HCT116 (cell line): ENCODE data around the gene DENND4A. TPM values are rescaled to one million over a fixed set of nuclear protein-coding genes. Genes with fewer than 3 reads are reported as not detected.

Source experiments
- ATAC-seq: fragments of 200-7000 bp; cut with Tn5 transposase; 2 replicates; pipeline ENCODE4 v1.9.1; 2020; ENCODE audit warnings: mild to moderate bottlenecking, moderate library complexity
- BruUV-seq: library from RNA; stranded (reverse); fragments of 400-500 nt; replicated peaks from 2 replicates; lab custom pipeline; 2021; lab: Mats Ljungman, UMichigan
- CTCF ChIA-PET: fragments of 300-600 bp; sonication (Branson Sonifier 250); formaldehyde crosslinking; loops from one replicate; lab custom pipeline; 2021; ENCODE audit warnings: antibody characterized with exemption; lab: Charles Lee
- POLR2A ChIA-PET: fragments of 300-600, 350-600 bp; sonication (Branson Sonifier 250); formaldehyde crosslinking; loops from one replicate; lab custom pipeline; 2021; ENCODE audit warnings: antibody characterized with exemption; lab: Charles Lee
- RAD21 ChIA-PET, 2 experiments: fragments of 300-600 bp; sonication (Branson Sonifier 250); formaldehyde crosslinking; loops; one replicate each; lab custom pipeline; 2023; ENCODE audit warnings: low total read pairs in 2 of 2; ENCODE audit not compliant: uncharacterized antibody in 2 of 2, unreplicated experiment in 2 of 2, low non-redundant PET in 1 of 2; lab: Charles Lee
- DNase-seq: peaks from one replicate; pipeline ENCODE4 v3.0.0-alpha.2; 2010; ENCODE audit warnings: low read depth, low spot score
- H2AFZ ChIP-seq: fragments of 200-600 bp; shearing (Covaris generic), sonication (generic); 2 replicates; pipeline ENCODE4 v1.6.1; 2017; ENCODE audit warnings: low read depth, mixed run types, mixed read lengths, antibody characterized with exemption, low read length; ENCODE audit not compliant: poor library complexity, severe bottlenecking
- H3K27ac ChIP-seq: 2 replicates; pipeline ENCODE4 v1.5.1; 2012; ENCODE audit warnings: low read depth, low read length
- H3K27me3 ChIP-seq: fragments of 200-600 bp; sonication (generic); 2 replicates; pipeline ENCODE4 v1.6.1; 2016; ENCODE audit warnings: mixed run types, low read length, mixed read lengths; ENCODE audit not compliant: insufficient read depth
- H3K36me3 ChIP-seq, 2 experiments: fragments of 200-500 bp in 1 of 2; fragments of 200-600 bp in 1 of 2; sonication (Bioruptor generic) in 1 of 2; sonication (generic) in 1 of 2; 2 replicates each; pipeline versions ENCODE4 v1.5.1 to v1.6.1; 2014 to 2016; ENCODE audit warnings: low read length in 2 of 2, inconsistent platforms in 1 of 2, mixed read lengths in 1 of 2, mixed run types in 1 of 2; ENCODE audit not compliant: insufficient read depth in 2 of 2, control insufficient read depth in 1 of 2
- H3K4me1 ChIP-seq, 2 experiments: fragments of 200-600 bp in 1 of 2; sonication (generic) in 1 of 2; 2 replicates each; pipeline versions ENCODE4 v1.5.1 to v1.6.1; 2012 to 2017; ENCODE audit warnings: low read length in 2 of 2, inconsistent platforms in 1 of 2, mild to moderate bottlenecking in 1 of 2, mixed read lengths in 1 of 2, mixed run types in 1 of 2, moderate library complexity in 1 of 2; ENCODE audit not compliant: insufficient read depth in 2 of 2, control insufficient read depth in 1 of 2
- H3K4me2 ChIP-seq: fragments of 200-600 bp; sonication (generic); 2 replicates; pipeline ENCODE4 v1.6.1; 2017; ENCODE audit warnings: mixed run types, low read length, mixed read lengths
- H3K4me3 ChIP-seq, 2 experiments: fragments of 200-600 bp in 1 of 2; sonication (generic) in 1 of 2; replicated peaks in 1 of 2; 2 replicates each; pipeline ENCODE4 v1.5.1; 2011 to 2016; ENCODE audit warnings: low read length in 2 of 2, control low read depth in 1 of 2, low read depth in 1 of 2, mild to moderate bottlenecking in 1 of 2, mixed read lengths in 1 of 2, mixed run types in 1 of 2
- H3K79me2 ChIP-seq: fragments of 200-600 bp; sonication (generic); 2 replicates; pipeline ENCODE4 v1.6.1; 2017; ENCODE audit warnings: mild to moderate bottlenecking, mixed run types, low read length, moderate library complexity, mixed read lengths; ENCODE audit not compliant: insufficient read depth
- H3K9ac ChIP-seq: fragments of 200-600 bp; sonication (generic); 2 replicates; pipeline ENCODE4 v1.6.1; 2016; ENCODE audit warnings: low read length, mixed read lengths
- H3K9me2 ChIP-seq: fragments of 200-600 bp; sonication (generic), shearing (Covaris generic); 2 replicates; pipeline ENCODE4 v1.6.1; 2017; ENCODE audit warnings: mixed run types, mild to moderate bottlenecking, moderate library complexity; ENCODE audit not compliant: insufficient read depth
- H3K9me3 ChIP-seq, 2 experiments: fragments of 200-500 bp in 1 of 2; fragments of 200-600 bp in 1 of 2; sonication (Bioruptor generic) in 1 of 2; sonication (generic) in 1 of 2; 2 replicates each; pipeline ENCODE4 v1.6.1; 2014 to 2017; ENCODE audit warnings: low read length in 2 of 2, mixed read lengths in 2 of 2, inconsistent platforms in 1 of 2, low read depth in 1 of 2, mild to moderate bottlenecking in 1 of 2, mixed run types in 1 of 2, moderate library complexity in 1 of 2; ENCODE audit not compliant: control insufficient read depth in 1 of 2, insufficient read depth in 1 of 2
- H4K20me1 ChIP-seq: fragments of 200-600 bp; sonication (generic), shearing (Covaris generic); 2 replicates; pipeline ENCODE4 v1.6.1; 2017; ENCODE audit warnings: mixed run types, mild to moderate bottlenecking, moderate library complexity; ENCODE audit not compliant: insufficient read depth
- ELF1 ChIP-seq: IDR thresholded peaks from 2 replicates; pipeline ENCODE4 v1.6.1; 2012; ENCODE audit warnings: low read depth, borderline replicate concordance
- EZH2phosphoT487 ChIP-seq: fragments of 200-600 bp; IDR thresholded peaks from 2 replicates; pipeline ENCODE4 v1.6.1; 2018; ENCODE audit warnings: antibody characterized with exemption, borderline replicate concordance
- FOSL1 ChIP-seq: IDR thresholded peaks from 2 replicates; pipeline ENCODE4 v1.6.1; 2012; ENCODE audit warnings: low read depth
- POLR2AphosphoS5 ChIP-seq: IDR thresholded peaks from 2 replicates; pipeline ENCODE4 v1.6.1; 2011; ENCODE audit warnings: mild to moderate bottlenecking, low read depth, low read length, moderate library complexity
- RAD21 ChIP-seq: IDR thresholded peaks from 2 replicates; pipeline ENCODE4 v1.6.1; 2012; ENCODE audit warnings: low read depth, mild to moderate bottlenecking
- SIN3A ChIP-seq: IDR thresholded peaks from 2 replicates; pipeline ENCODE4 v1.6.1; 2012; ENCODE audit warnings: low read depth
- SP1 ChIP-seq: IDR thresholded peaks from 2 replicates; pipeline ENCODE4 v1.6.1; 2012; ENCODE audit warnings: low read depth
- TCF7L2 ChIP-seq: IDR thresholded peaks from 2 replicates; pipeline ENCODE4 v1.7.0; 2011; ENCODE audit warnings: borderline replicate concordance, inconsistent platforms; ENCODE audit not compliant: insufficient read depth, insufficient read length; ENCODE audit errors: extremely low read depth
- YY1 ChIP-seq: IDR thresholded peaks from 2 replicates; pipeline ENCODE4 v1.6.1; 2011; ENCODE audit warnings: low read length, low read depth, moderate library complexity, mild to moderate bottlenecking; ENCODE audit not compliant: insufficient replicate concordance; ENCODE audit errors: extremely low read depth
- ZFX ChIP-seq: fragments of 450-650 bp; IDR thresholded peaks from 2 replicates; pipeline ENCODE4 v1.6.1; 2017
- ZNF274 ChIP-seq: fragments of 200-500 bp; sonication (Bioruptor generic); IDR thresholded peaks from 2 replicates; pipeline ENCODE4 v1.6.1; 2014; ENCODE audit warnings: mild to moderate bottlenecking, low read depth, low read length, inconsistent platforms
- intact Hi-C: fragments of 100-400 bp; cut with micrococcal nuclease; formaldehyde crosslinking; loops from 2 replicates; pipeline ENCODE4 v1.10.0; 2022
- total RNA-seq: library from RNA; stranded (reverse); gene quantifications from one replicate; pipeline ENCODE4 v1.2.1, GENCODE V29; 2021; ENCODE audit not compliant: unreplicated experiment
- TF ChIP-seq, protein P1 (sequence below): IDR thresholded peaks from 2 replicates; pipeline ENCODE4 v1.6.1; 2012
- TF ChIP-seq, protein P2 (sequence below): IDR thresholded peaks from 2 replicates; pipeline ENCODE4 v1.6.1; 2011; ENCODE audit warnings: mild to moderate bottlenecking, low read length, moderate library complexity; ENCODE audit not compliant: insufficient replicate concordance; ENCODE audit errors: extremely low read depth

DENND4A gene
- total RNA-seq, 1 experiment from 2014 or later = 9.1 TPM

DNA sequence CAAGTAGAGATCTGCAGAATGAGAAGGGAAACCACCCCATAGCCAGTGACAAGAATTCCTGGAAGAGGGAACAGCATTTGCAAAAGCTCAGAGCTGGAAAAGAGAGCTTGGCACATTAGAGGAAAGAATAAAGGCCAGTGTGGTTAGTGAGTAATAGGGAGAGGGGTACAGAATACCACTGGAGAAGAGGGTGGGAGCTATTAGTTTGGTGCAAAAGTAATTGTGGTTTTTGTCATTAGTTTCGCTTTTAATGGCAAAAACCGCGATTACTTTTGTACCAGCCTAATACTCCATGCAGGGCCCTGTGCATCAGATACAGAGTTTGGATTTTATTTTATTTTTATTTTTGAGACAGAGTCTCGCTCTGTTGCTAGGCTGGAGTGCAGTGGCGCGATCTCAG, 160.6 kb downstream of the DENND4A start:
- no TSS peak for BruUV-seq
- no peaks in the 10 kb centered on the region for H3K9me2 ChIP-seq
- no peaks in the 10 kb centered on the region for H4K20me1 ChIP-seq
- intact Hi-C loops = no loop called here
- H3K79me2 ChIP-seq = no peaks in the 10 kb centered on the region
- ATAC-seq = no peak
- no peaks in the 10 kb centered on the region for H3K9me3 ChIP-seq
- H3K36me3 ChIP-seq = no peaks in the 10 kb centered on the region
- H3K27me3 ChIP-seq = no peaks in the 10 kb centered on the region
- no peak overlapping the region for H2AFZ ChIP-seq
- no peak overlapping the region for H3K27ac ChIP-seq
- no peak overlapping the region for H3K4me2 ChIP-seq
- POLR2A ChIA-PET = no interaction called here
- CTCF ChIA-PET = no interaction called here
- H3K4me3 ChIP-seq = no peak overlapping the region
- RAD21 ChIA-PET = no interaction called here
- H3K9ac ChIP-seq = no peak overlapping the region
- H3K4me1 ChIP-seq = no peaks in the 10 kb centered on the region
- TF ChIP-seq, protein P1, sequence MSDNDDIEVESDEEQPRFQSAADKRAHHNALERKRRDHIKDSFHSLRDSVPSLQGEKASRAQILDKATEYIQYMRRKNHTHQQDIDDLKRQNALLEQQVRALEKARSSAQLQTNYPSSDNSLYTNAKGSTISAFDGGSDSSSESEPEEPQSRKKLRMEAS = no peak
- TF ChIP-seq FOSL1 (no peak), ZFX (no peak), RAD21 (no peak), YY1 (no peak), SIN3A (no peak), SP1 (no peak), EZH2phosphoT487 (no peak), ELF1 (no peak), POLR2AphosphoS5 (no peak), TCF7L2 (no peak), ZNF274 (no peak)
- TF ChIP-seq, protein P2, sequence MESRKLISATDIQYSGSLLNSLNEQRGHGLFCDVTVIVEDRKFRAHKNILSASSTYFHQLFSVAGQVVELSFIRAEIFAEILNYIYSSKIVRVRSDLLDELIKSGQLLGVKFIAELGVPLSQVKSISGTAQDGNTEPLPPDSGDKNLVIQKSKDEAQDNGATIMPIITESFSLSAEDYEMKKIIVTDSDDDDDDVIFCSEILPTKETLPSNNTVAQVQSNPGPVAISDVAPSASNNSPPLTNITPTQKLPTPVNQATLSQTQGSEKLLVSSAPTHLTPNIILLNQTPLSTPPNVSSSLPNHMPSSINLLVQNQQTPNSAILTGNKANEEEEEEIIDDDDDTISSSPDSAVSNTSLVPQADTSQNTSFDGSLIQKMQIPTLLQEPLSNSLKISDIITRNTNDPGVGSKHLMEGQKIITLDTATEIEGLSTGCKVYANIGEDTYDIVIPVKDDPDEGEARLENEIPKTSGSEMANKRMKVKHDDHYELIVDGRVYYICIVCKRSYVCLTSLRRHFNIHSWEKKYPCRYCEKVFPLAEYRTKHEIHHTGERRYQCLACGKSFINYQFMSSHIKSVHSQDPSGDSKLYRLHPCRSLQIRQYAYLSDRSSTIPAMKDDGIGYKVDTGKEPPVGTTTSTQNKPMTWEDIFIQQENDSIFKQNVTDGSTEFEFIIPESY = no peak
- no peak for DNase-seq
